Left cardiac atrium (tissue), 4 donors: Measurements from ENCODE around the gene SEMA3D. TPM values are rescaled to one million over a fixed set of nuclear protein-coding genes. Genes with fewer than 3 reads are reported as not detected.
A peak's percentile ranks its signal among the peaks of the same experiment; 100 is the strongest.

Experiments
- ATAC-seq, 2 donors: fragments of 200-7000 bp; cut with Tn5 transposase; one replicate each; pipeline ENCODE4 v1.9.1; 2020; ENCODE audit warnings: mild to moderate bottlenecking in 2 of 2, moderate library complexity in 2 of 2
- DNase-seq: peaks from one replicate; pipeline ENCODE4 v3.0.0-alpha.2; 2020
- intact Hi-C, 2 donors: fragments of 100-400 bp; cut with DNase I; formaldehyde crosslinking; loops; one replicate each; pipeline versions ENCODE4 v1.14.1 to v1.15.1; 2022 to 2023
- total RNA-seq, 2 donors: library from RNA; stranded (reverse); fragmentation: NEBNext Ultra II Directional; extraction: Animal tissue kit (Norgen Biotek cat#: 25700); gene quantifications; one replicate each; pipeline ENCODE4 v1.2.1, GENCODE V29; 2021
- donor health status: DM: no; HTN: yes; CAD: no.
- donor health status: DM: no; HTN: yes; CAD: no; lungs with severe emphysema.
- donor health status: DM: yes; HTN: yes; CAD: no.
- donor health status: Dilated cardiomyopathy.

The SEMA3D gene
- total RNA-seq, 2 donors from 2014 or later, result 1.1 to 1.7 TPM

- peak in 1 of 2 donors; percentile 51 for ATAC-seq
- intact Hi-C loops, result no loop called here
Measured at GRCh38 chr7:84970670-84971069, 216.2 kb downstream of the SEMA3D start.

GRCh38 chr7:84953234-84953633 lies 233.6 kb downstream of the SEMA3D start:
- DNase-seq, result no peak
- intact Hi-C loops, result no loop called here
- ATAC-seq, result no peak

More at GRCh38 chr7:84970670-84971069, 216.2 kb downstream of the SEMA3D start:
- DNase-seq, result no peak

DNA sequence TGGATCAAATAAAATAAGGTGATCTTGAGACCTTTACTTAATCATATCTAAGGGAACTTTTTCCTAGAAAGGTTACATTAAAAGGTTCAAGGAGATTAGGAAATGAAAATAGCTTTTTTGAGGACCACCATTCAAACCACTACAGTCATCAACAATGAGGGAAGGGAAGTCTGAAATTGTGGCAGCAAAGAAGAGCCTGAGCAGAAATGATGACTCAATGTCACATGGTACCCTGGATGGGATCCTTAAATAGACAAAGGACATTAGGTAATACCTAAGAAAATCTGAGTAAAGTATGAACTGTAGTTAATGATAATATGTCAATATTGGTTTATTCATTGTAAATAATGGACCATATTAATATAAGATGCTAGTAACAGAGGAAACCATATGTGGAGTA lies 236.0 kb downstream of the SEMA3D start:
- intact Hi-C loops, result no loop called here
- DNase-seq, result no peak
- no peak for ATAC-seq

DNA sequence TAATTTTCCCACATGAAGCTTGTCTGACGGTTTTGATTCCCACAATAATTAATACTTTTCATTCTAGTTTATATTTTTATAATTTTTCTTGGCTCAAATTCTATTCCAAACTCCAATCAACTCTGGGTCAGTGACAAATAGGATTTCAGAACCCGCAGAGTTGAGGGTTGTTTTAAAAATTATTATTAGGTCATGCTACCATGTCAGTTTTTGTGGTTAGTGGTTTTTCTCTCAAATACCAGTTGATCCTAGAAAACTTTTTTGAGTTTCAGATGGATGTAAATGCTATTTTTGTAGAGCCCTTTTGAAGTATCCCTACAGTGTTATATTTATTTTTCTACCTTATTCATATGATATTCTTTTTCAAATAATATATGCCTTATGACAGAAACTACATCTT lies 237.4 kb downstream of the SEMA3D start:
- ATAC-seq (no peak), DNase-seq (no peak)
- intact Hi-C loops, result no loop called here

DNA sequence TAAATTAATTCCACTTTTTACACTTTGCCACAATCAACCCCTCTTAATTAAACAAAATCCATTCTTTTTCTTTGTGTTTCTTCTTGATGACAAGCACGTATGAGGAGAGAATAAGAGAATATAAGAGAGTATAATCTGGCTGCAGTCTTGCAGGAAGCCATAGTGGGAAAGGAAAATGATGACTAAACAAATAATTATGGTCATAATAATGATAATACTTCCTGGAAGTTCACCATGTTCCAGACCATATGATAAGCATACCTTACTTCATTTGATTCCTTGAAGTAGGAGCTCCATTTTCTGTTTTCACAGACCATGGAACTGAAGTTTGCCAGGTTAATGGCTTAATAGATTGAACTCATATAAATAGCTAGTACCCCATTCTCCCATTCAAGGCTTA lies 237.8 kb downstream of the SEMA3D start:
- DNase-seq (no peak), ATAC-seq (no peak)
- intact Hi-C loops, result no loop called here

GRCh38 chr7:84948634-84949033 lies 238.2 kb downstream of the SEMA3D start:
- intact Hi-C loops, result no loop called here
- no peak for ATAC-seq
- DNase-seq, result no peak

DNA sequence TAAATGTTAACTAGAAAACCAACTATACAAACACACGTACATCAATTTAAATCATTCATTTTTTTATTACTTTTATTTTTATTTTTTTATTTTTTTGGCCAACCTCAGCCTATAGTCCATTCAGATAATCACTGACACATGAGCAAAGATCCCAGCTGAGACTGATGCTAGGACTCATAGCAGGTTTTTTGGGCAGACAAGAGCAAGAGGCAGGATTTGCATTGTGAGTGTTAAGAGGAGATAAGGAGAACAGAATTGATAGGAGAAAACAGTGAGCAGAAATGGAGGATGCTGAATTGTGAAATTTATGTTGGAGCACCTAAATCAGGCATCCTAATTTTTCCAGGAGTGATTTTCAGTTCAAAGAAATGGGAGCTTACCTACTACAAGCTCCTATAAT lies 240.3 kb downstream of the SEMA3D start:
- intact Hi-C loops, result no loop called here
- ATAC-seq (no peak), DNase-seq (no peak)
